Right hindlimb (tissue), 1 donor: ENCODE data around the gene SPAAR.
"Not testable (repeated sequence)": the region's sequence is repeated elsewhere in the genome, so short reads cannot be mapped to it uniquely, and the experiment has no call there.

Experiments used
- DNase-seq: peaks from one replicate; pipeline ENCODE4 v3.0.0-alpha.2; 2018

The SPAAR gene

DNA sequence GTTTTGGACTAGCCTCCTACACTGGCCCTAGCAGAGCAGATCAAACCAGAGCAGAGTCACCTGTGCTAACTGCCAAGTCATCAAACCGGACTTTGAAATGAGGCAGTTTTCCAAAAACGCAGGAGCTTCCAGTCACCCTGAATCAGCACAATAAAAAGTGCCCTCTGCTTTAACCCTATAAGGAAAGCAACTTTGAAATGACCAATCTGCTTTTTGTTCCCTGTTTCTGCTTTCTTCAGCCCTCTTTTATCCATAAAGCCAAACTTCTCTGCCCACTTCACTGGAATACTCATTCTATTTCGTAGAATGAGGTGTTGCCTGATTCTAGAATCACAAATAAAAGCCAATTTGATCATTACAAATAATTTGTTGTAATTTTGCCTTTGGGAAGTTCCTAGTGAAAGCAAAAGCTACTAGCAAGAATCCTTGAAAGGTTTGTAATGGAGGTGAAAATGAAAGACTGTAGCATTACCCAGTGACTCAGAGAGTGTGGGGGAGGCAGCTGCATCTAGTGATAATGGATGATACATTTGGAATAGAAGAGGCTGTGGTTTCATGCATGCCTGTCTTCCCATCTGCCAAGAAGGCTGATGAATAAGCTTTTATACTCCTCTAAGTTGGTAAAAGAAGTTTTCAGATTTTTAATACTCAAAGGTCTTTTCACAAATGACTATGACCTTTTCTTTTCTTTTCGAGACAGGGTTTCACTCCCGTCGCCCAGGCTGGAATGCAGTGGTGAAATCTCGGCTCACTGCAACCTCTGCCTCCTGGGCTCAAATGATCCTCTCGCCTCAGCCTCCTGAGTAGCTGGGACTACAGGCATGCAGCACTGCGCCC lies 14.9 kb downstream of the SPAAR start:
- no peak for DNase-seq

DNA sequence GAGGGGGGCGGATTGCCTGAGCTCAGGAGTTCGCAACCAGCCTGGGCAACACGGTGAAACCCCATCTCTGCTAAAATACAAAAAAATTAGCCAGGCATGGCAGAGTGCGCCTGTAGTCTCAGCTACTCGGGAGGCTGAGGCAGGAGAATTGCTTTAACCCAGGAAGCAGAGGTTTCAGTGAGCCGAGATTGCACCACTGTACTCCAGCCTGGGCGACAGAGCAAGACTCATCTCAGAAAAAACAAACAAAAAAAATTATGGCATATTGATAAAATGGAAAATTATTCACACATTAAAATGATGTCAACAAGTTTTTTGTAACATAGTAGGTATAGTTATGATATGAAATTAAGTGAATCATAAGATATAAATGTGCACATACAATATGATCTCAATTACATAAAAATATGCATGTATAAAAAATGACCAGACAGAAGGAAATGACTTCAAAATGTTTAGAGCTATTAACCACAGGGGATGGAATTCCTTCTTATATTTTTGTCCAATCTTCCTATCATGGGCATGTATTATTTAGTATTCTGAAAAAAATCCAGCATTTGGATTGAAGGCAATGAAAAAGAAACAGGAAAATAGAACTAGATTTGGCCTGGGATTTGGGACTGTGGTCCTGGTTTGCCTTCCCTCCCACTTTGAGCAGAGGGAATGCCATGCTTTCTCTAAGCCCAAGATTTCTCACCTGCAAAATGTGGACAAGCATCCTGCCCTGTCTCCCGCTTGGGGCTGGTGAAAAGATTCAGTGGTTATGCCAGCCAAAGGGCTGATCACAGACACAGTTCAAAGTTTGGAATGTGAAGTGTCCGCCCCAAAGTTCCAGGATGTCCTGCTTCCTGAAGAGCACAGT lies 19.5 kb downstream of the SPAAR start:
- no peak for DNase-seq

DNA sequence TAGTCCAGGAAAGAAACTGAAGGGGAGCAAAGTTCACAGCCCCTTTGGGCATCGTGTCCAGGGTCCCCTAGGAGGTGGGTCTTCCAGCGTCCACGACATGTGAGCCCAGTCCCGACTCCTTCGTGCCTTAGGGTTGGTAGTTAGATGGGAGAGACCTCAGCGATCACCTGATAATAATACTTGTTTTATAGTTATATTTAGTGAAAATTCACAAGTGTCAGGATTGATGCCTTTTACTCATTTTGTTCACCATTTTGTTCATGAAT lies 20.1 kb downstream of the SPAAR start:
- no peak for DNase-seq

DNA sequence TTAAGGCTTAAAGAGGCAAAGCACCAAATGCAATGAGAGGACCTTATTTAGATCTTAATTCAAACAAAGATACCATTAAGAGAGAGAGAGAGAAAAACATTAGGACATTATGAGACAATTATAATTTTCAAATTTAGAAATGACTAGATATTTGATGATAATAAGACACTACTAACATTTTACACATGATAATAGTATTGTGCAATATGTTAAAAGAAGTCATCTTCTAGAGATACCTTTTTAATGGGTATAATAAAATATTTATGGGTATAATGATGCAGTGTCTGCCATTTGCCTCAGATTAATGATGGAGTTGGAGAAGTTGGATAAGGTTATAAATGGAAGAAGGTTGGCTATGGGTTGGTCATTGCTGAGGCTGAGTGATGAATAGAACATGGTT lies 21.2 kb downstream of the SPAAR start:
- DNase-seq = no peak

DNA sequence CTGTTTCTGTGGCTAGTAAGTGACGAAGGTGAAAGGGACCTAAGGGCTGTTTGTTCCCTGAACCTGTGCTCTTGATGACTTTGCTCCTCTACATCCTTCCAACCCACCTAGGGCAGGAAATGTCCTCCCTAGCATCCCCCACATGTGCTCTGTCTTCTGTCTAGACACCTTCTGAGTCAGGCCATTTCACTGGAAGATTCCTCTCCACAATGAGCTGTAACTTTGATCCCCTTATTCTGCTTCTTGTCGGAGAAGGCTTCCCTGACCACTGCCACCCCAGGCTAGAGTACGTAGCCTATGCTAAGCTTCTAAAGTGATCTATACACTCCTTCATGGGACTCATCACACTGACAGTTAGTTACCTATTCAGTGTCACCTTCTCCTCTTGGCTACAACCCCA lies 21.7 kb downstream of the SPAAR start:
- DNase-seq = no peak

DNA sequence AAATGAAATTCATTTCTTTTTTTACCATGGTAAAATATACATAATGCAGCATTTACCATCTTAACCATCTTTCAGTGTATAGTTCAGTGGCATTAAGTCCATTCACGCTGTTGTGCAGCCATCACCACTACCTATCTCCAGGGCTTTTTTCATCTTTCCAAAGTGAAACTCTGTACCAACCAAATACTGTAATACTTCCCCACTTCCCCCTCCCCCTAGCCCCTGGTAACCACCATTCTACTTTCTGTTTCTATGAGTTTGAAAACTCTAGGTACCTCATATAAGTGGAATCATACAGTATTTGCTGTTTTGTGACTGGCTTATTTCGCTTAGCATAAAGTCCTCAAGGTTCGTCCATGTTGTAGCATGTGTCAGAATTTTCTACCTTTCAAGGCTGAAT lies 23.4 kb downstream of the SPAAR start:
- DNase-seq = no peak

DNA sequence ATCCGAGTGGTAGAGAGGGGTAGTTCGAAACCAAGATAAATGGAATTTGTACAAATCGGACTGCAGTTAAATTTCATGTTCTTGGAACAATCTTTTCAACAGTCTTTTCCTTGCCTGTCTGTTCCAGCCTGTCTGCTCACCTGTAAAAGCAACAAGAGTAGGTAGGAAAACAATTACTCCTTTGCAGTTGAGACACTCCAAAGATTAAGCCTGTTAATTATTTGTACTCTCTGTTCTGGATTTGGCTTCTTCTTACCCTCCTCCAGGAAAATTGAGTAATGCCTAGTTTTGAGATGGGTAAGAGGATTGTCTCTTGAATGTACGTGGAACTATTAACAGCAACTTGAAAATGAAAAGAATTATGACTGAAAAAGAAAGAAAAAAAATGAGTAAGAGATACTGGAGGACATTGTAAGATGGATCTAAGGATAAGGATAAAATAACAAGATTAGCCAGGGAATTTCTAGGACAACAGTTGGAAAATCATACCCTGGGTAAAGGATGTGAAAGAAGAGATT lies 24.3 kb downstream of the SPAAR start:
- no peak for DNase-seq

DNA sequence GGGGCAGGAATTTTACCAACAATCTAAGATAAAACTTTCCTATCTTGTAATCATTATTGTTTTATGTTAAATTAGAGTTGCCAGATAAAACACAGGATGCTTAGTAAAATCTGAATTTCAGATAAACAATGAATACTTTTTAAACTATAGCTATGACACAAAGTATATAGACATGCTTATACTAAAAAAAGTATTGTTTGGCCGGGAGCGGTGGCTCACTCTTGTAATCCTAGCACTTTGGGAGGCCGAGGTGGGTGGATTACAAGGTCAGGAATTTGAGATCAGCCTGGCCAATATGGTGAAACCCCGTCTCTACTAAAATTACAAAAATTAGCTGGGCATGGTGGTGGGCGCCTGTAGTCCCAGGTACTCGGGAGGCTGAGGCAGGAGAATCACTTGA lies 24.8 kb downstream of the SPAAR start:
- not testable (repeated sequence) for DNase-seq

DNA sequence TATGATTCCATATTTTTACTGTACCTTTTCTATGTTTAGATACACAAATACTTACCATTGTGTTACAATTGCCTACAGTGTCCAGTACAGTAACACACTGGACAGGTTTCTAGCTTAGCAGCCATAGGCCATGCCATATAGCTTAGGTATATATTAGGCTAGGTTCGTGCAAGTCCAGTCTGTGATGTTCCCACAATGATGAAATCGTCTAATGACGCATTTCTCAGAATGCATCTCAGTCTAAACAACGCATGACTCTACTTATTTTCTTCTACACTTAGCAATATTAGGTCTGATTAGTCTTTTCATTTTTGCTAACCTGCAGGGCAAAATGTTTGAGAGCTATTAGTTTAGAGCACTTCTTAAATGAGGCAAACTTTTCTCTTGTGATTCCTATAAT lies 26.0 kb downstream of the SPAAR start:
- no peak for DNase-seq

DNA sequence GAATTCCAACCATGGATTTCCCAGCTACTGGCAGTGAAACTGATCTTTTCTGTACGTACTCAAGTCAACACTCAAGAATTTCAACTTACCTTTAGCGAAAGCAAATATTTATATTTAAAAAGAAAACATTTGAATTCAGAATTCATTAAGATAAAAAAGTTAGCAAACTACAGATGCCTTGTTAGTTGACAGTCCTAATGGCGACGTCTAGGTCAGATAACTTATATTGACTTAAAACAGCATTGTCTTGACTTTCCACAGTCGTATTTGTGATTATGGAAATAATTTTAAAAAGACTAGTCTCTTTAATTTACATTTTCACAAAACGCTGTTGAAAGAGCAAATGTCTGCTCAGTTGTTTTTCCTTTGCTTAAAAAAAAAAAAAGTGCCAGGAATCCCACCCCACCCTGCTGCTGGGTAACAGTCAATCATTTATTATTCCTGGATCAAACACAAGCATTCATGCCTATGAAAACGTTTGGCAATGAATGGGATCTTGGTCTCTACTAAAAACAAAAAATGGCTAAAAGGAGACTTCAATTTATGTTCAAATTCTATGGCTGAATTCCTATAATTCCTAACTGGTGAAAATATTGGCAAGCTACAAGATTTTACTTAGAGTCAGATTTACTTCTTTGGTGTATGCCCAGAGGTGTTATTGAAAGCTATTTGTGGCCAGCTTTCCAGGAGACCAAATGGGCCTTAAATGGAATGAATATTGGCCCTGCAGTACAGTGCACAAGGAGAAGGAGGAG lies 26.6 kb downstream of the SPAAR start:
- no peak for DNase-seq

DNA sequence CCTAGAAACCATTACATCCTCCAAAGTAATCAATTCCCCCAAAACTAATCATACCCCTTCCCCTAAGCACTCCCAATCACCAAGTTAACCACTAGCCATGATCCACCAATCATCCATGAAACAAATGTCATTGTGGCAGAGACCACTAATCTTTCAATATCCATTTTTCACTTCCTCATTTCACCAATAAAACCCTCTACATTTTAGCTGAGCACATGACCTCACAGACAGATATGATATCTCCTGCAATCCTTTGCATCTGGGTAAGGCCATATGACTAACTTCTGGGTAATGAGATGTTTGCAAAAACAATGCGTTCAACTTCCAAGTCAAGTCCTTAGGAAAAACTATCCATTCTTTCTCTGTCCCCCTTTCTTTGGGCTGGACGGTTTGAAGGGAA lies 27.9 kb downstream of the SPAAR start:
- DNase-seq = no peak

DNA sequence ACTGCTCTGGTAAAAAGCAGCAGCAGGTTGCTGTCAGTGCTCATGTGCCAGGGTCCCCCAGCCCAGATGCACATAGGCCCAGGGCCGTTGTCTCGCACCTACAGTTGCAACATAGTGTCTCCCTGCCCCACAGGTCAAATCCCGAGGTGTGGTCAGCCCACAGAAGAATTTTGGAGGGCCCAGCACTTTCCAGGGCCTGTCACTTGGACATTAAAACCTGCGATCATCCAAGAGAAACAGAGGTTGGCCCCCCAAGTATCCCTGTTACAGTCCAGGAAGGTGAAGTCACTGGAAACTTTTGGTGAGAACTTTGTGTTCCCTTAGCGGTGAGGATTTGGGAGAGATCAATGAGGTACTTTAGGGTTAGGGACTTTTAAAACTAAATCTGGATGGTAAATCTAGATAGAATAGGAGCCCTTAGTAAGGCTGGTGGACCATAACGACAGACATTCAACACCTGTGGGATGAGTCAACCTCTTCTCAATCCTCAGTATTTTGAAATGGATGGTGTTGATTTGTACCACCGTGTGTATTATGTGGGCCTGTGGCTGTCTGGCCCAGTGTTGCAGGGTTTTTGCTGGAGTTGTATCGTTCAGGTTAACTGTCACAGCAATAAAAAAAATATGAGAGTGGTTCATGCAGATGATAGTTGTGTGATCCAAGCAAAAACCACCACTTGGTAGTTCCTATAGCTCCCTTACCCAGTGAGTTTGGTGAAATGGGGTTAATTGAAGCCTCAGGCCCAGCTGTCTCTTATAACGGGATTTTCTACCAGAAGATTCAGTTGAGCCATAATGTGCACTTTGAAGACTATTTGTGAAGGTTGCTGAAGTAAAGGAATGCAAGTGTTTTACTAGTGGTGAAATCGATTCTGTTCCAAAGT lies 29.4 kb downstream of the SPAAR start:
- no peak for DNase-seq

DNA sequence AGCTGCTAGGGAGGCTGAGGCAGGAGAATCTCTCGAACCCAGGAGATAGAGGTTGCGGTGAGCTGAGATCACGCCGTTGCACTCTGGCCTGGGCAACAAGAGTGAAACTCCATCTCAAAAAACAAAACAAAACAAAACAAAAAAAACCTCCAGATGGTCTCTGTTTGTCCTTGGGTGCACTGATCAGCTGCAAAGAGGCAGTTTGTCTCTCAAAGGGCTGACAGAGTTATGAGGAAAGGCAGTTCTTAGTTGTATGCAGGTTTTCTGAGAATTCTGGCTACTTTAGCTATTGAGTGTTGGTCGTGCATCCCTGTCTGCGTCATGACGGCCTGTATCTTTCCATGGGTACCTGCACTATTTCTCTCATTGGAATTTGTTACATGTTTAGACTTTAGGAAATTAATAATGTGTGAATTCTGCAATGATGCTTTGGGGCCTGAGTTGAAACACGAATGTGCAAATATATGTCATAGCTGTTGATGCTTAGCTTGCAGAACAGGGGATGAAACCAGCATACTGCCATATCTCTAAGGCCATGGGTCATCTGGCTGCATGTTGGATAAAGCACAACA lies 30.5 kb downstream of the SPAAR start:
- no peak for DNase-seq

DNA sequence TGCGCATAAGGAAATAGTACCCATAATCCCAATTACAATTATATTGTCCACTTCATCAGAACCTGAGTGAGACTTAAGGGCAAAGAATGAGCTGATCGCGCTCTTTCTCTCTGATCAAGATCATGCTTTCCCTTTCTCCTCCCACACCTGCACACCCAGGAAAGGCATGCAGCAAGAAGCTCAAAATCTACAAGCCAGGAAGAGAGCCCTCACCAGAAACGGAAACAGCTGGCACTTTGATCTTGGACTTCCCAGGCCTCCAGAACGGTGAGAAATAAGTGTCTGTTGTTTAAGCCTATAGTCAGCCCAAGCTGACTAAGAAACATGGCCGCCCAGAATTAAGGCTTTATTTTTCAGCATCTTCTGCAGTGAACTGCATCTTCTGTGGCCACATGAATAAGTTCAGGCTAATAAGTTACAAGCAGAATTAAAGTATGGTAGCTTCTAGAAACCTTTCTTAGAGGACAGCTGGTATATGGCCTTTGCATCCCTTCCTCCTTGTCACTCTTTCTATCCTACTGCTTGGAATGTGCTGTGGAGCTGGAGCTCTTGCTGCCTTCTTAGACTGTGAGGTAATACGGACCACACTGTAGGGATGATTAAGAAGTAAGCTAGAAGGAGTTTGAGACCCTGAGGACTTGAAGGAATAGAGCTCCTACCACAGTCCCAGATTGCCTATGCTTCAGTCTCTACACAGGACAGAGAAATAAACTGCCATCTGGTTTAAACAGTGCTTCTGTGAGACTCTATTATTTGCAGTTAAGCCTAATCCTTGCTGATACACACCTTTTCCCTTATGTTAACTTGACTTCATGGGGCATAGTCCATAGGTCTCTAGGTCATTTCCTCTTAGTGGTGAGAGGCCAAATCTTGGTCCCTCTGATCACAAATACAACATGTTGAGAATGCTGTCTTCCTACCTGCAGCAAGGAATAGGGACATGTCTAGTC lies 31.4 kb downstream of the SPAAR start:
- DNase-seq = no peak

DNA sequence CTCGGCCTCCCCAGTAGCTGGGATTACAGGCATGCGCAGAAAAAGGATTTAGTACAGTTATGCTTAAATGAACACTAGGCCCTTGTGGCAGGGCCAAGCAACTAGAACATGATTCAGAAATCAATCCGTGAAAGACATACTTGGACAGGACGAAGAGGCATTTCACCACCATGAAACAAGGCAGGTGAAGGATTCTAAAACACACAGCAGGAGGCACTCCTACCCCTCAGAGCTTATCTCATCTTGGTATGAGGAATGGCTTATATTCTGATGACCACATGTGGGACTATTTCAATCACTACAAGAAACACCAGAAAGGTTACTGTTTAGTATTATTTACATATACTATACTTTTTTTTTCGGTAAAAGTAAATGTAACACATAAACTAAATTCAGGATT lies 33.0 kb downstream of the SPAAR start:
- DNase-seq = no peak

DNA sequence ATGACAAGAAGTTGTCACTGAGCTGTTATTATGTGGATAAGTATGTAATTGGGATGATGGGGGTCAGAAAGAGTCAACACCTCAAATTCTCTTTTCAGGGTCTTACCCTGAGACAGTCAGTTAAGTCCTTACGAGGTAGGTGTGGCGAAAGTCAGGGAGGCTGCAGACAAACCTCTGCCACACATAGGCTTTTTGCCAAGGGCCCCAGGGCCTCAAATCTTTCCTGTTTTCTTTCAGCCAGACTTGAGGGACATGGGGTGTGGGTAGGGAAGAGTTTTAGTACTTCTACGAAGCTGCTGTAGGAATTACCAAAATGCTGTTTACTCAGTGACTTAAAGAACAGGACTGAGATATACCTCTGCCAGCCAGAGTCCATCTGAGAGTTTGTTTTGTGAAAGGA lies 34.9 kb downstream of the SPAAR start:
- no peak for DNase-seq

DNA sequence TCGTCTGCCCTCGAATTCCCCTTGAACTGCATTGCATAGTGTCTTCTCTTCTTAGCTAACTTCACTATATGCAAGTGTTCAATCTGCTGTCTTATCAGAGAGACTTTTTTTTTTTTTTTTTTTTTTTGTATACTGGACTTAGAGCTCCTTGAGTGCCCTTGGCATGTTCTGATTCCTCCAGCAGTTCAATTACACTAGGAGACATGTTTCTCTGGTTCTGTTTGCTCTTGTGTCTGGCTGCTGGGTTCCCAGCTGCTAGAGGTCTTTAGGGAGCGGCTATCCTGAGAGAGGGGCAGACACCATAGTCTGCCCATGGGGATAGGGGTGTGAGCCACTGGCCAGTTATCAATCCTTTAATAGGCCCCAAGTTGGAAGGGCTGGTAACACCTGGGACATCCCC lies 35.6 kb downstream of the SPAAR start:
- no peak for DNase-seq

DNA sequence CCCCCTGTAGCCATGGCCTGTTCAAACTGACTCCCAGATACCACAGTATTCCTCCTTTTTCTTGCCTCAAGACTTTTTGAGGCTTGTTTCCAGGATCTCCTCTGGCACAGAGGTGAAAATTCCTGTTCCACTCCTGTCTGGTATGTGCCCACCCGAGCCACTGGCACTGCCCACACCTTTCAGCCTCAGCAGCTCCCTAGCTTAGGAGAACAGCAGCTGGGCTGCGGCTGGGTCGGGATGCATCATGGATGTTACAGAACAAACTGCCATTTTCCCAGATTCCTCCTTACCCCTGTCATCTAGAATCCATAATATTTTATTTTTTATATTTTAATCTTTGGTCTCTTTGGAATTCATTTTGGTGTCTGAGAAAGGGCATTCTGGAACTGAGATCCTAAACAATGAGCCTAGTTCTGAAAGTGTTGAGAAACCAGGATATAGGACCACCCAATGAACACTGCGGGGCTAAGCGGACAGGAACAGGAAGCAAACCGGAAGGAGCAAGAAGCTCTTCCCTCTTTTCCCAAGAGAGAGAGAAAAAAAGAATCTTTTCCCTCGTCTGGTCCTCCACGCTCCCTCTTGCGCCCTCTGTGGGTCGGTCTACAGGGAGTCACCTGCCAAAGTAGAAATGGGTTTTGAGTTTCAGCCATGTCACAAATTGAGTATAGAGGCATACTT lies 36.2 kb downstream of the SPAAR start:
- DNase-seq = peak; percentile 80

DNA sequence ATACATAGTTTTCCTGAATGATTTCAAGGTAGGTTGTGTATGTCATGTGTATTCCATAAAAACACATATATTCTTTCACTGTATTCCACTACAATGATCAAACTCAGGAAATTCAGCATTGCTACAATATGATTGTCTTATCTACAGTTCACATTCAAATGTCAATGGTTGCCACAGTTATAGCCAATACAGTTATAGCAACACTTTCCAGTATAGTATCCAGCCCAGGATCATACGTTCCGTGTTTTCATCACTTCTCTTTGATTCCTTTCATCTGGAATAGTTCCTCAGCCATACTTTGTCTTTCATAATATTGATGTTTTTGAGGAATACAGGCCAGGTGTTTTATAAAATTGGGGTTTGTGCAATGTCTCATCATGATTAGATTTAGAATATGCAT lies 39.2 kb downstream of the SPAAR start:
- no peak for DNase-seq

DNA sequence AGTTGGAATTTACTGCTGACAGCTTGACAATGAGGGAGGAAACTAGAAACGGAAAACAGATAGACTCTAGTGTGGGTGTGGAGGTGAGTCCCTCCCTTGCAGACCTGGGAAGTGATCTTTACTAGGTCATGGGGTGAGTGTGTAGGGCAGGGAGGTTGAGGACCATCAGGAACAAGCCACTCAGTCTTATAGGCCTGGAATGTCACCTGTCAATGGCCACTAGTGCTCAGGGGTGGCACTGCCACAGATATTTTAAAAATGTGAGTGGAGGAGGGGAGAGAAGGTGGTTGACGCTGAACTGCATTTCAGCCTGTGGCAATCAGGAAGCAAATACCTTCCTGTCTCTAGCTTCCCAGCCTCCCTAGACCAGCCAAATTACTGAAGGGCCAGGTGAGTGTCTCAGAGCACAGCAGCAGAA lies 39.6 kb downstream of the SPAAR start:
- no peak for DNase-seq
